NCI-H2196 treated with DMSO at 0.1 percent for 48 hours (cell line): ENCODE data around the gene NUP188.
A peak's percentile ranks its signal among the peaks of the same experiment; 100 is the strongest.

Experiments
- DNase-seq: peaks from one replicate; lab custom pipeline; 2025; ENCODE audit not compliant: unreplicated experiment; lab: John Stamatoyannopoulos, UW

Gene NUP188

DNA sequence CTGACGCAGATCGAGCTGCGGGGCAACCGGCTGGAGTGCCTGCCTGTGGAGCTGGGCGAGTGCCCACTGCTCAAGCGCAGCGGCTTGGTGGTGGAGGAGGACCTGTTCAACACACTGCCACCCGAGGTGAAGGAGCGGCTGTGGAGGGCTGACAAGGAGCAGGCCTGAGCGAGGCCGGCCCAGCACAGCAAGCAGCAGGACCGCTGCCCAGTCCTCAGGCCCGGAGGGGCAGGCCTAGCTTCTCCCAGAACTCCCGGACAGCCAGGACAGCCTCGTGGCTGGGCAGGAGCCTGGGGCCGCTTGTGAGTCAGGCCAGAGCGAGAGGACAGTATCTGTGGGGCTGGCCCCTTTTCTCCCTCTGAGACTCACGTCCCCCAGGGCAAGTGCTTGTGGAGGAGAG lies 31.3 kb upstream of the NUP188 start:
- no peak for DNase-seq

DNA sequence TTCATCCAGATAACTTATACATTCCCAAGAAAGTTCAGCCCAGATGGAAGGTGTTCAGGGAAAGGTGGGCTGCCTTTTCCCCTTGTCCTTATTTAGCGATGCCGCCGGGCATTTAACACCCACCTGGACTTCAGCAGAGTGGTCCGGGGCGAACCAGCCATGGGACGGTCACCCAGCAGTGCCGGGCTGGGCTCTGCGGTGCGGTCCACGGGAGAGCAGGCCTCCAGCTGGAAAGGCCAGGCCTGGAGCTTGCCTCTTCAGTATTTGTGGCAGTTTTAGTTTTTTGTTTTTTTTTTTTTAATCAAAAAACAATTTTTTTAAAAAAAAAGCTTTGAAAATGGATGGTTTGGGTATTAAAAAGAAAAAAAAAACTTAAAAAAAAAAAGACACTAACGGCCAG lies 30.8 kb upstream of the NUP188 start:
- DNase-seq, result no peak

GRCh38 chr9:128917151-128917849 lies 30.2 kb upstream of the NUP188 start:
- DNase-seq, result peak; percentile 73

- DNase-seq, result no peak
Measured at GRCh38 chr9:128918921-128919320, 28.6 kb upstream of the NUP188 start.

- DNase-seq, result no peak
Measured at GRCh38 chr9:128919402-128920089, 28.0 kb upstream of the NUP188 start.

DNA sequence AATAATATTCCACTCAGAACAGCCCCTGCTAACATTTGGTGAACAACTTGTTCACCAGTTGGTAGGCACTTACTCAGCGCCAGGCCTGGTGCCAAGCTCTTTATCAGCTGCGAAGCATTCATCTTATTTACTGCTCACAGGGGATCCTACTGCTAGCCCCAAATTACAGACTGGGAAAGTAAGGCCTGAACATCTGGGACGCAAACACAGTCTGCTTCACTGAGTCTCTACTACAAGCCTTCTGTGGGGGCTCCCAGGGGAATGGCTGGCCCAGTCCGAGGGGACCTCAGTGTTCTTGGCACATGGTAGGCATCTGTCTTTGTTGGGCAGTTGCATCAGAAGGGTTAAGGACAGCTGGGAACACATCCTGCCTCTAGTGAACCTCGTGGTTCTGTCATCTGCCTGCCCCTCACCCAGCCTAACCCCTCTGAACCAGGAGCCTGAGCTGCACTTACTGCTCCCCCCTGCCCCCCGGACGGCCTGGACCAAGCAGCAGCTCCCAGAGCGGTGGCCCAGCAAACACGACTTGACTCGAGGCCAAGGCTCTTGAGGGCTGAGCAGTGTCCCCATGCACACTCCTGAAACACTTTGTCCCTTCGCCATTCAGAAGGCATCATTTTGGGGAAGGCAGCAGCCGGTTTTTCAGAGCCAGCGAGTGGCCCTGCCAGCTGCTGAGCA lies 27.0 kb upstream of the NUP188 start, which contains the start of gene PHYHD1:
Gene PHYHD1 (plus strand): TSS at position 602 of the 678 bp plus-strand sequence. CDS start 1,342 bp downstream, outside the sequence.
- DNase-seq, result peak; percentile 38

GRCh38 chr9:128921881-128922763 lies 25.4 kb upstream of the NUP188 start:
- DNase-seq, result no peak

DNA sequence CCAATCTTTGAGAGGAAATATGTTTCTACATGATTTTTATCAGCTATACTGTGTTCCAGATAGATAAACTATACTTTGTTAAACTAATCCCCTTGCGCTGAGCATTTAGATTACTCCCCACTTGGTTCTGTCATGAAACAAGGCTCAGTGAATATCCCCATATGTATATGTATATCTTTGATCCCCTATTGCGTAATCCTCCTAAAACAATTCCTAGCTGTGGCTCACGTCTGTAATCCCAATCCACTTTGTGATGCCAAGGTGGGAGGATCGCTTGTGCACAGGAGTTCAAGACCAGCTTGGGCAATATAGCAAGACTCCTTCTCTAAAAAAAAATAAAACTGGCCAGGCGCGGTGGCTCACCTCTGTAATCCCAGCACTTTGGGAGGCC lies 24.0 kb upstream of the NUP188 start:
- DNase-seq, result no peak

DNA sequence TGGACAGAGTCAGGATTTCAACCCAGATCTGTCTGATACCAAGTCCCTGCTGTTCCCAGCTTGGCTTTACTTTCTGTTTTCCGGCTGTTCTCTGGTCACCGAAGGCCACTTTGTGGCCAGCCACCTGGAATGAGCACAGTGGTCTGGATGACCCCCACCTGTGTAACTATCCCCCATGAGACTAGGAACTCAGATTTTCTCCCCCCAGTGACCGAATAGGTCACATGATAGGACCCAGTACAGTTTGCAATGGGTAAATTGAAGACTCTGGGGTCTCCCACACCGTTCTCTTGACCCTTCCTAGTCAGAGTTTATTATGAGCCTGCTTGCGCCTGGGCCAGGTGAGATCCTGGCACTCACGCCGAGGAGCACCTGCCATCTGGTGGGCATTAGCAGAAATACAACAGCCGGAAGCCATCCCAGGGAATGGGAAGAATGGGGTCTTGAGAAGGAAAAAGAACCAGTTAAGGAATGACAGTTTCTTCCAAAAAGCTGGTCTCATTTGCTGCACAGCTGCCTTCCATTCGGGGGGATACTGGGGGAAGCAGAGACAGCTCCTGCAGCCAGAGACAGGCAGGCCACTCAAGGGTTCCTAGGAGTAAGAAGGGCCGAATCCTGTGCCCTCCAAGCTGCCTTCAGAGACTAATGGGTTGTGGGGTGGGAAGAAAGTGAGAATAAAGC lies 19.6 kb upstream of the NUP188 start:
- DNase-seq, result peak; percentile 45

- no peak for DNase-seq
Measured at GRCh38 chr9:128928624-128929023, 18.9 kb upstream of the NUP188 start.

DNA sequence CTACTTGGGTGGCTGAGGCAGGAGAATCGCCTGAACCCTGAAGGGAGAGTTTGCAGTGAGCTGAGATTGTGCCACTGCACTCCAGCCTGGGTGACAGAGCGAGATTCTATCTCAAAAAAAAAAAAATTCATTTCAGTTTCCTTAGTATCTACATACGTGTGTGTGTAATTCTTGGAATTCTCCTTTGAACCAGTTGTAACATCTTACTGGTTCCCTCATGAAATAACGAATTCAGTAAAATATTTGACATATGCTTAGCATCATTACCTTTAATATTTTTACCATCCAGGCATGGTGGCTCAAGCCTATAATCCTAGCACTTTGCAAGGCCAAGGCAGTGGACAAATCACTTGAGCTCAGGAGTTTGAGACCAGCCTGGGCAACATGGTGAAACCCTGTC lies 17.9 kb upstream of the NUP188 start:
- no peak for DNase-seq

- no peak for DNase-seq
Measured at GRCh38 chr9:128933731-128934130, 13.8 kb upstream of the NUP188 start.

- no peak for DNase-seq
Measured at GRCh38 chr9:128936171-128936865, 11.2 kb upstream of the NUP188 start.

DNA sequence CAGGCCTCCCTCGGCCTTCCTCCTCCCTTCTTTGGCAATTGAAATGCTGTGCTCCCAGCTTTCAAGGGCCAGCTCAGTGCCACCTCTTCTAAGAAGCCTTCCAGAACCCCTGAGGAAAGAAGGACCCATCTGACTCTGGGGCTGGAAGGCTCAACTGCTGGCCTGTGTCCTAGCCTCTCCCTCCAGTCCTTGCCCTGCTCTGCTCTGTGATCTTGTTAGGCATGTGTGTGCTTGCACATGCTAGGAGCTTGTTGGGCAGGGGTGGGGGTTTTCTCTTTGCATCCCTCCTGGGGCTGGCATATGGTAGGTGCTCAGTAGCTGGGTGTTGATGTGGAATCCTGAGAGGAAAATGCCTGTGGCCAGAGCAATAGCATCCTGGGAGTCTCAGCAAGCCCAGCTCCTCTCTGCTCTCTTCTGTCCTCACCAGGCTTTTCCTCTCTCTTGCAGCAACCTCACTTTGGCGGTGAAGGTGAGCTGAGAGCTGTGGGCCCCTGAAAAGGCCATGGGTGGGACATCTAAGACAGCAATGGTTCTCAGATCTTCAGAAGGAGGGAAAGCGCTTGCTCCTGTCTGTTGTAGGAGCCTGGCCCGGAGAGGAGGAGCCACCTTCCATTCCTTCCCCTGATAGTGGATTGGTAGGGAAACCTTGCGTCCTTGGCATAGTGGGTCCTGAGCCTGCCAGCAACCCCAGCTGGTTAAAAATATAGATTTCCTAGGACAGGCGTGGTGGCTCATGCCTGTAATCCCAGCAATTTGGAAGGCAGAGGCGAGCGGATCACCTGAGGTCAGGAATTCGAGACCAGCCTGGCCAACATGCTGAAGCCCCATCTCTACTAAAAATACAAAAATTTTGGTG lies 10.0 kb upstream of the NUP188 start:
- DNase-seq, result no peak

GRCh38 chr9:128940271-128940921 lies 7.1 kb upstream of the NUP188 start:
- no peak for DNase-seq

- no peak for DNase-seq
Measured at GRCh38 chr9:128940946-128941755, 6.3 kb upstream of the NUP188 start.

DNA sequence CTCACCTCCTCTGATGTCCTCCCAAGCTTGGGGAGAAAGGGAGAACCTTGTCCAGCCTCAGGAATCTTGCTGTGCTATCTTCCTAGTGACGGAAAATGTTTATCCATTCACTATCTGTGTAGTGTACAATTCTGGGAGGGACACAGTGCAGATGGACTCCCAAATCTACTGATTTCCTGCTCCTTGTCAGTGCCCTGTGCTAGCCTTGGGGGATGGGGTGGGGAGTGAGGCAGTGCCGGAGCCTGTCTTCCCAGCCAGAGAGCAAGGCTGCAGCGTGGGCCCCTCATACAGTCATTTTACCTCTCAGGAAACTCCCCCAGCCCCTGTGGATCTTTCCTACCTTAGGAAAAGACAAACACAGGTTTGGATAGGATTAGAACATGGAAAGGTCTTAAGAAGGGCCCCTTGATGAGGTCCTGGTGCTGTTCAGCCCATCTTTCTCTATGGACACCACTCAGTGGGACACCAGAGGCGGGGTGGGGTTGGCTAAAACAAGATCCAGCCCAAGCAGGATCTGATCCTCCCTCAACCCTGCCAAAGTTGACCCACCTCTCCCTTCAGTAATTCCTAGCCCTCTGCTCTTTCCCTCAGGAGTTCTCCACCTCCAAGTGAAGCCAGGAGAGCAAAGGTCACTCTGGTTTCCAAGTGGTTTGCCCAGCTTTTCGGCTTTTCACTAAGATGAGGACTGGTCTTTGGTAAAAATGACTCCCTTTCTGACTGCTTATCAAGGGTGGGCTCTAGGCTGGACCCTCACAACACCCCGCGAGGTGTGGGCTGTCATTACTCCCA lies 3.5 kb upstream of the NUP188 start:
- no peak for DNase-seq
